Liver (tissue), 9 donors: ENCODE measurements around the gene SCARB1. TPM values are rescaled to one million over a fixed set of nuclear protein-coding genes. Genes with fewer than 3 reads are reported as not detected.

ENCODE experiments used
- DNase-seq: peaks from one replicate; pipeline ENCODE4 v3.0.0-alpha.2; 2017; ENCODE audit warnings: low spot score
- H3K27ac ChIP-seq, 2 donors: one replicate each; pipeline ENCODE4 v1.7.0; 2013; ENCODE audit warnings: inconsistent platforms in 2 of 2, low read length in 2 of 2, control low read depth in 1 of 2, low read depth in 1 of 2, mild to moderate bottlenecking in 1 of 2
- H3K27me3 ChIP-seq, 4 donors: one replicate each; pipeline versions ENCODE4 v1.6.1 to v1.7.0; 2013; ENCODE audit warnings: low read length in 3 of 4, inconsistent platforms in 1 of 4, mild to moderate bottlenecking in 1 of 4, moderate library complexity in 1 of 4; ENCODE audit not compliant: control insufficient read depth in 4 of 4, insufficient read depth in 4 of 4
- H3K36me3 ChIP-seq, 4 donors: one replicate each; pipeline versions ENCODE4 v1.6.1 to v1.7.0; 2013; ENCODE audit warnings: low read length in 3 of 4, mild to moderate bottlenecking in 3 of 4, low read depth in 1 of 4, moderate library complexity in 1 of 4; ENCODE audit not compliant: control insufficient read depth in 4 of 4, insufficient read depth in 3 of 4
- H3K4me1 ChIP-seq, 4 donors: one replicate each; pipeline versions ENCODE4 v1.6.1 to v1.7.0; 2013; ENCODE audit warnings: low read length in 3 of 4, mild to moderate bottlenecking in 3 of 4, moderate library complexity in 1 of 4; ENCODE audit not compliant: control insufficient read depth in 4 of 4, insufficient read depth in 4 of 4
- H3K4me3 ChIP-seq, 3 donors: one replicate each; pipeline versions ENCODE4 v1.6.1 to v1.7.0; 2013; ENCODE audit warnings: low read length in 3 of 3, control low read depth in 1 of 3, low read depth in 1 of 3, mild to moderate bottlenecking in 1 of 3
- H3K9ac ChIP-seq, 2 donors: one replicate each; pipeline ENCODE4 v1.7.0; 2013; ENCODE audit warnings: low read length in 2 of 2, mild to moderate bottlenecking in 2 of 2, moderate library complexity in 2 of 2, control low read depth in 1 of 2, low read depth in 1 of 2
- H3K9me3 ChIP-seq, 4 donors: one replicate each; pipeline versions ENCODE4 v1.6.1 to v1.7.0; 2013; ENCODE audit warnings: low read length in 3 of 4; ENCODE audit not compliant: control insufficient read depth in 4 of 4
- ATF3 ChIP-seq: IDR thresholded peaks from 2 replicates; pipeline ENCODE4 v1.6.1; 2016; ENCODE audit warnings: antibody characterized with exemption
- EGR1 ChIP-seq, 2 donors: IDR thresholded peaks; 2 replicates each; pipeline ENCODE4 v1.6.1; 2016 to 2018; ENCODE audit warnings: antibody characterized with exemption in 2 of 2, low read depth in 2 of 2
- FOXA1 ChIP-seq: IDR thresholded peaks from 2 replicates; pipeline ENCODE4 v1.6.1; 2016; ENCODE audit warnings: antibody characterized with exemption
- FOXA2 ChIP-seq: IDR thresholded peaks from 2 replicates; pipeline ENCODE4 v1.6.1; 2016; ENCODE audit warnings: antibody characterized with exemption
- GABPA ChIP-seq, 2 donors: IDR thresholded peaks in 1 of 2; conservative IDR thresholded peaks in 1 of 2; 2 replicates each; pipeline ENCODE4 v1.6.1; 2016; ENCODE audit warnings: antibody characterized with exemption in 2 of 2, mild to moderate bottlenecking in 1 of 2, moderate library complexity in 1 of 2
- HNF4A ChIP-seq, 2 donors: conservative IDR thresholded peaks; 2 replicates each; pipeline ENCODE4 v1.6.1; 2016; ENCODE audit warnings: antibody characterized with exemption in 2 of 2, mild to moderate bottlenecking in 2 of 2
- HNF4G ChIP-seq: IDR thresholded peaks from 2 replicates; pipeline ENCODE4 v1.6.1; 2016; ENCODE audit warnings: antibody characterized with exemption
- JUND ChIP-seq, 2 donors: IDR thresholded peaks; 2 replicates each; pipeline ENCODE4 v1.6.1; 2016; ENCODE audit warnings: antibody characterized with exemption in 2 of 2
- NR2F2 ChIP-seq: IDR thresholded peaks from 2 replicates; pipeline ENCODE4 v1.6.1; 2016; ENCODE audit warnings: antibody characterized with exemption
- RAD21 ChIP-seq, 2 donors: IDR thresholded peaks; 2 replicates each; pipeline ENCODE4 v1.6.1; 2016; ENCODE audit warnings: antibody characterized with exemption in 2 of 2, mild to moderate bottlenecking in 2 of 2
- RXRA ChIP-seq, 2 donors: IDR thresholded peaks; 2 replicates each; pipeline ENCODE4 v1.6.1; 2017 to 2018; ENCODE audit warnings: antibody characterized with exemption in 2 of 2, mild to moderate bottlenecking in 1 of 2
- SP1 ChIP-seq: IDR thresholded peaks from 2 replicates; pipeline ENCODE4 v1.6.1; 2018; ENCODE audit warnings: antibody characterized with exemption, mild to moderate bottlenecking
- TAF1 ChIP-seq: conservative IDR thresholded peaks from 2 replicates; pipeline ENCODE4 v1.6.1; 2016; ENCODE audit warnings: antibody characterized with exemption, mild to moderate bottlenecking
- YY1 ChIP-seq: IDR thresholded peaks from 2 replicates; pipeline ENCODE4 v1.6.1; 2016; ENCODE audit warnings: antibody characterized with exemption, mild to moderate bottlenecking
- WGBS: extraction: QIAGEN DNeasy Blood & Tissue Kit; methylation state at CpG from one replicate; pipeline ENCODE4 v1.1.7; 2013; 5-methylcytosine and 5-hydroxymethylcytosine counted together
- polyA plus RNA-seq, 2 donors: library from polyadenylated mRNA; stranded (reverse) in 1 of 2; unstranded in 1 of 2; fragments of 200-250 nt in 1 of 2; fragments of >200 nt in 1 of 2; fragmentation: Nextera tagmentation in 1 of 2; extraction: Ambion mirVana in 1 of 2; gene quantifications; one replicate each; pipeline versions ENCODE4 v1.2.1 to v1.2.3, GENCODE V29; 2013 to 2015
- total RNA-seq, 2 donors: library from RNA; depleted of rRNA; stranded (reverse); fragments of >200 nt; gene quantifications; one replicate each; pipeline ENCODE4 v1.2.3, GENCODE V29; 2014
- TF ChIP-seq, protein P1 (sequence below): IDR thresholded peaks from 2 replicates; pipeline ENCODE4 v1.6.1; 2016; ENCODE audit warnings: antibody characterized with exemption, mild to moderate bottlenecking
- TF ChIP-seq, protein P2 (sequence below): fragments of 150-350 bp; IDR thresholded peaks from 2 replicates; pipeline ENCODE4 v1.5.1; 2017; ENCODE audit warnings: improper control_type of control experiment, low read depth, low read length; ENCODE audit not compliant: missing input control
- TF ChIP-seq, protein P3 (sequence below): IDR thresholded peaks from 2 replicates; pipeline ENCODE4 v1.6.1; 2016; ENCODE audit warnings: antibody characterized with exemption
- TF ChIP-seq, protein P4 (sequence below): IDR thresholded peaks from 2 replicates; pipeline ENCODE4 v1.6.1; 2016; ENCODE audit warnings: antibody characterized with exemption
- donor health status: healthy.
- donor health status: healthy.
- donor health status: healthy.
- donor health status: healthy.
- donor health status: healthy.

The SCARB1 gene
- total and polyA plus RNA-seq, 4 donors = 85.3 to 289 (median 141) TPM

- Histone ChIP-seq H3K27me3 (no peaks in the 10 kb centered on the region), H3K4me3 (no peak overlapping the region), H3K9me3 (no peaks in the 10 kb centered on the region), H3K4me1 (peaks cover 10 to 36% (median 24%) of the 10 kb centered on the region in 4 donors), H3K27ac (no peak overlapping the region), H3K9ac (no peak overlapping the region), H3K36me3 (no peaks in the 10 kb centered on the region)
- no peak for DNase-seq
- WGBS = 84% methylated on average over 11 of the region's 11 CpGs
- TF ChIP-seq RAD21 (IDR thresholded peaks at IDR 0.05) = no peak
- no peak for TF ChIP-seq SP1
- TF ChIP-seq, protein P1, sequence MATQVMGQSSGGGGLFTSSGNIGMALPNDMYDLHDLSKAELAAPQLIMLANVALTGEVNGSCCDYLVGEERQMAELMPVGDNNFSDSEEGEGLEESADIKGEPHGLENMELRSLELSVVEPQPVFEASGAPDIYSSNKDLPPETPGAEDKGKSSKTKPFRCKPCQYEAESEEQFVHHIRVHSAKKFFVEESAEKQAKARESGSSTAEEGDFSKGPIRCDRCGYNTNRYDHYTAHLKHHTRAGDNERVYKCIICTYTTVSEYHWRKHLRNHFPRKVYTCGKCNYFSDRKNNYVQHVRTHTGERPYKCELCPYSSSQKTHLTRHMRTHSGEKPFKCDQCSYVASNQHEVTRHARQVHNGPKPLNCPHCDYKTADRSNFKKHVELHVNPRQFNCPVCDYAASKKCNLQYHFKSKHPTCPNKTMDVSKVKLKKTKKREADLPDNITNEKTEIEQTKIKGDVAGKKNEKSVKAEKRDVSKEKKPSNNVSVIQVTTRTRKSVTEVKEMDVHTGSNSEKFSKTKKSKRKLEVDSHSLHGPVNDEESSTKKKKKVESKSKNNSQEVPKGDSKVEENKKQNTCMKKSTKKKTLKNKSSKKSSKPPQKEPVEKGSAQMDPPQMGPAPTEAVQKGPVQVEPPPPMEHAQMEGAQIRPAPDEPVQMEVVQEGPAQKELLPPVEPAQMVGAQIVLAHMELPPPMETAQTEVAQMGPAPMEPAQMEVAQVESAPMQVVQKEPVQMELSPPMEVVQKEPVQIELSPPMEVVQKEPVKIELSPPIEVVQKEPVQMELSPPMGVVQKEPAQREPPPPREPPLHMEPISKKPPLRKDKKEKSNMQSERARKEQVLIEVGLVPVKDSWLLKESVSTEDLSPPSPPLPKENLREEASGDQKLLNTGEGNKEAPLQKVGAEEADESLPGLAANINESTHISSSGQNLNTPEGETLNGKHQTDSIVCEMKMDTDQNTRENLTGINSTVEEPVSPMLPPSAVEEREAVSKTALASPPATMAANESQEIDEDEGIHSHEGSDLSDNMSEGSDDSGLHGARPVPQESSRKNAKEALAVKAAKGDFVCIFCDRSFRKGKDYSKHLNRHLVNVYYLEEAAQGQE = no peak
- no peak for TF ChIP-seq RXRA (IDR thresholded peaks at IDR 0.05)
- no peak for TF ChIP-seq NR2F2
Measured at GRCh38 chr12:124868252-124869058, 4.8 kb upstream of the SCARB1 start.

GRCh38 chr12:124867401-124867930 is 3.8 kb upstream of the SCARB1 start:
- TF ChIP-seq RAD21 (IDR thresholded peaks at IDR 0.05) = peak; percentile 36 to 52
- TF ChIP-seq FOXA2 = peak; percentile 78
- no peak for TF ChIP-seq TAF1
- TF ChIP-seq, protein P1 = peak; percentile 75
- TF ChIP-seq, protein P2, sequence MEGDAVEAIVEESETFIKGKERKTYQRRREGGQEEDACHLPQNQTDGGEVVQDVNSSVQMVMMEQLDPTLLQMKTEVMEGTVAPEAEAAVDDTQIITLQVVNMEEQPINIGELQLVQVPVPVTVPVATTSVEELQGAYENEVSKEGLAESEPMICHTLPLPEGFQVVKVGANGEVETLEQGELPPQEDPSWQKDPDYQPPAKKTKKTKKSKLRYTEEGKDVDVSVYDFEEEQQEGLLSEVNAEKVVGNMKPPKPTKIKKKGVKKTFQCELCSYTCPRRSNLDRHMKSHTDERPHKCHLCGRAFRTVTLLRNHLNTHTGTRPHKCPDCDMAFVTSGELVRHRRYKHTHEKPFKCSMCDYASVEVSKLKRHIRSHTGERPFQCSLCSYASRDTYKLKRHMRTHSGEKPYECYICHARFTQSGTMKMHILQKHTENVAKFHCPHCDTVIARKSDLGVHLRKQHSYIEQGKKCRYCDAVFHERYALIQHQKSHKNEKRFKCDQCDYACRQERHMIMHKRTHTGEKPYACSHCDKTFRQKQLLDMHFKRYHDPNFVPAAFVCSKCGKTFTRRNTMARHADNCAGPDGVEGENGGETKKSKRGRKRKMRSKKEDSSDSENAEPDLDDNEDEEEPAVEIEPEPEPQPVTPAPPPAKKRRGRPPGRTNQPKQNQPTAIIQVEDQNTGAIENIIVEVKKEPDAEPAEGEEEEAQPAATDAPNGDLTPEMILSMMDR = no peak
- TF ChIP-seq, protein P3, sequence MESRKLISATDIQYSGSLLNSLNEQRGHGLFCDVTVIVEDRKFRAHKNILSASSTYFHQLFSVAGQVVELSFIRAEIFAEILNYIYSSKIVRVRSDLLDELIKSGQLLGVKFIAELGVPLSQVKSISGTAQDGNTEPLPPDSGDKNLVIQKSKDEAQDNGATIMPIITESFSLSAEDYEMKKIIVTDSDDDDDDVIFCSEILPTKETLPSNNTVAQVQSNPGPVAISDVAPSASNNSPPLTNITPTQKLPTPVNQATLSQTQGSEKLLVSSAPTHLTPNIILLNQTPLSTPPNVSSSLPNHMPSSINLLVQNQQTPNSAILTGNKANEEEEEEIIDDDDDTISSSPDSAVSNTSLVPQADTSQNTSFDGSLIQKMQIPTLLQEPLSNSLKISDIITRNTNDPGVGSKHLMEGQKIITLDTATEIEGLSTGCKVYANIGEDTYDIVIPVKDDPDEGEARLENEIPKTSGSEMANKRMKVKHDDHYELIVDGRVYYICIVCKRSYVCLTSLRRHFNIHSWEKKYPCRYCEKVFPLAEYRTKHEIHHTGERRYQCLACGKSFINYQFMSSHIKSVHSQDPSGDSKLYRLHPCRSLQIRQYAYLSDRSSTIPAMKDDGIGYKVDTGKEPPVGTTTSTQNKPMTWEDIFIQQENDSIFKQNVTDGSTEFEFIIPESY = peak; percentile 77
- TF ChIP-seq SP1 = peak; percentile 56
- peak; percentile 56 to 88 for TF ChIP-seq RXRA (IDR thresholded peaks at IDR 0.05)
- TF ChIP-seq FOXA1 = peak; percentile 45
- TF ChIP-seq JUND (IDR thresholded peaks at IDR 0.05) = peak; percentile 52 to 55
- TF ChIP-seq EGR1 (IDR thresholded peaks at IDR 0.05; ENCODE audit: low read depth in 2 of 2) = peak in 1 of 2 donors; percentile 72
- peak; percentile 30 to 77 for TF ChIP-seq HNF4A (conservative IDR thresholded peaks at IDR 0.05)
- no peak for TF ChIP-seq HNF4G
- TF ChIP-seq ATF3 = no peak
- TF ChIP-seq, protein P4, sequence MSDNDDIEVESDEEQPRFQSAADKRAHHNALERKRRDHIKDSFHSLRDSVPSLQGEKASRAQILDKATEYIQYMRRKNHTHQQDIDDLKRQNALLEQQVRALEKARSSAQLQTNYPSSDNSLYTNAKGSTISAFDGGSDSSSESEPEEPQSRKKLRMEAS = peak; percentile 97
- no peak for TF ChIP-seq GABPA (IDR thresholded peaks at IDR 0.05 in 1 of 2, conservative IDR thresholded peaks at IDR 0.05 in 1 of 2)
- TF ChIP-seq NR2F2 = no peak
- peak; percentile 85 for TF ChIP-seq YY1
- H3K27ac ChIP-seq = peak overlapping the region; percentile 63 to 65
- H3K9me3 ChIP-seq = no peaks in the 10 kb centered on the region
- no peak for DNase-seq
- H3K9ac ChIP-seq = peak overlapping the region in 1 of 2 donors; percentile 40
- H3K27me3 ChIP-seq = no peaks in the 10 kb centered on the region
- no peak overlapping the region for H3K4me3 ChIP-seq
- 36% methylated on average over 6 of the region's 6 CpGs for WGBS
- H3K4me1 ChIP-seq = peaks cover 10 to 37% (median 28%) of the 10 kb centered on the region in 4 donors
- no peaks in the 10 kb centered on the region for H3K36me3 ChIP-seq
